Natural killer cell (primary cell): ENCODE data around the gene ASCC3. TPM values are rescaled to one million over a fixed set of nuclear protein-coding genes. Genes with fewer than 3 reads are reported as not detected.

ENCODE experiments used
- ATAC-seq, 3 donors: fragments of 150-1000 bp in 2 of 3; fragments of 200-7000 bp in 1 of 3; cut with Tn5 transposase; 1 replicate in 1 of 3; 2 replicates in 2 of 3; pipeline ENCODE4 v1.10.0; 2021; ENCODE audit warnings: mild to moderate bottlenecking in 2 of 3, moderate library complexity in 2 of 3
- DNase-seq, 2 donors: peaks; one replicate each; pipeline versions ENCODE4 v3.0.0 to v3.0.0-alpha.2; 2013 to 2021; ENCODE audit warnings: mixed read lengths in 1 of 2
- H3K27ac ChIP-seq: one replicate; pipeline ENCODE4 v1.5.1; 2013; ENCODE audit warnings: mild to moderate bottlenecking, low read length
- H3K27me3 ChIP-seq: one replicate; pipeline ENCODE4 v1.6.1; 2013; ENCODE audit warnings: low read length; ENCODE audit not compliant: control insufficient read depth, insufficient read depth
- H3K36me3 ChIP-seq: one replicate; pipeline ENCODE4 v1.6.1; 2013; ENCODE audit warnings: low read length; ENCODE audit not compliant: control insufficient read depth, insufficient read depth
- H3K4me1 ChIP-seq: one replicate; pipeline ENCODE4 v1.6.1; 2013; ENCODE audit warnings: low read length; ENCODE audit not compliant: control insufficient read depth, insufficient read depth
- H3K4me3 ChIP-seq: one replicate; pipeline ENCODE4 v1.5.1; 2013; ENCODE audit warnings: low read length
- H3K9me3 ChIP-seq: one replicate; pipeline ENCODE4 v1.6.1; 2013; ENCODE audit warnings: low read length; ENCODE audit not compliant: control insufficient read depth, insufficient read depth
- H3K27ac Mint-ChIP-seq, 2 donors: one replicate each; pipeline ENCODE4 v1.8.0; 2022; ENCODE audit warnings: mild to moderate bottlenecking in 2 of 2, mixed read lengths in 2 of 2, moderate library complexity in 1 of 2
- H3K27me3 Mint-ChIP-seq, 2 donors: one replicate each; pipeline ENCODE4 v1.8.0; 2022; ENCODE audit warnings: low read depth in 2 of 2, mixed read lengths in 2 of 2
- H3K36me3 Mint-ChIP-seq: one replicate; pipeline ENCODE4 v1.8.0; 2022; ENCODE audit warnings: mixed read lengths
- H3K4me1 Mint-ChIP-seq, 2 donors: one replicate each; pipeline ENCODE4 v1.8.0; 2022; ENCODE audit warnings: mixed read lengths in 2 of 2
- H3K4me3 Mint-ChIP-seq: one replicate; pipeline ENCODE4 v1.8.0; 2022; ENCODE audit warnings: mild to moderate bottlenecking, moderate library complexity, mixed read lengths
- H3K9me3 Mint-ChIP-seq, 2 donors: one replicate each; pipeline ENCODE4 v1.8.0; 2022; ENCODE audit warnings: mixed read lengths in 2 of 2
- CTCF ChIP-seq: fragments of 200-600 bp; IDR thresholded peaks from one replicate; pipeline ENCODE4 v1.8.0; 2022; ENCODE audit warnings: antibody characterized with exemption
- WGBS: methylation state at CpG from one replicate; pipeline ENCODE4 v1.1.7; 2013; ENCODE audit warnings: missing lambda C conversion rate; ENCODE audit not compliant: insufficient coverage; 5-methylcytosine and 5-hydroxymethylcytosine counted together
- intact Hi-C: fragments of 100-400 bp; cut with micrococcal nuclease; formaldehyde crosslinking; loops from one replicate; pipeline ENCODE4 v1.14.2; 2022
- total RNA-seq, 4 donors: library from RNA; stranded (reverse); fragments of 120-200 nt in 1 of 4; gene quantifications; one replicate each; pipeline versions ENCODE4 v1.2.3 to v1.2.4, GENCODE V29; 2013 to 2022

The ASCC3 gene
- total RNA-seq, 3 donors from 2014 or later (not counting 1 experiment from before 2014, with no cell fraction given), result 42.3 to 50.0 (median 44.1) TPM

GRCh38 chr6:100680163-100680562 is 201.0 kb downstream of the ASCC3 start:
- 100% methylated on average over 1 of the region's 1 CpG for WGBS
- Histone ChIP-seq H3K4me3 (no peak overlapping the region), H3K27ac (no peak overlapping the region), H3K27me3 (no peaks in the 10 kb centered on the region), H3K9me3 (no peaks in the 10 kb centered on the region), H3K4me1 (no peaks in the 10 kb centered on the region), H3K36me3 (peaks cover 3% of the 10 kb centered on the region)
- no peak for TF ChIP-seq CTCF
- no peak overlapping the region for H3K27ac Mint-ChIP-seq
- ATAC-seq, result no peak
- no peaks in the 10 kb centered on the region for H3K9me3 Mint-ChIP-seq
- H3K4me3 Mint-ChIP-seq, result no peak overlapping the region
- no peaks in the 10 kb centered on the region for H3K4me1 Mint-ChIP-seq
- intact Hi-C loops, result no loop called here
- H3K36me3 Mint-ChIP-seq, result no peaks in the 10 kb centered on the region
- no peaks in the 10 kb centered on the region for H3K27me3 Mint-ChIP-seq
- no peak for DNase-seq

- Mint-ChIP-seq H3K36me3 (no peaks in the 10 kb centered on the region), H3K9me3 (no peaks in the 10 kb centered on the region), H3K4me1 (no peaks in the 10 kb centered on the region), H3K27ac (no peak overlapping the region), H3K4me3 (no peak overlapping the region), H3K27me3 (no peaks in the 10 kb centered on the region)
- Histone ChIP-seq H3K27ac (no peak overlapping the region), H3K4me1 (no peaks in the 10 kb centered on the region), H3K9me3 (no peaks in the 10 kb centered on the region), H3K27me3 (no peaks in the 10 kb centered on the region), H3K4me3 (no peak overlapping the region), H3K36me3 (peaks cover 3% of the 10 kb centered on the region)
- ATAC-seq (no peak), DNase-seq (no peak)
- intact Hi-C loops, result no loop called here
- no peak for TF ChIP-seq CTCF
- no CpG with 5 or more reads among the region's 1 CpG for WGBS
Measured at GRCh38 chr6:100678027-100678426, 203.1 kb downstream of the ASCC3 start.

DNA sequence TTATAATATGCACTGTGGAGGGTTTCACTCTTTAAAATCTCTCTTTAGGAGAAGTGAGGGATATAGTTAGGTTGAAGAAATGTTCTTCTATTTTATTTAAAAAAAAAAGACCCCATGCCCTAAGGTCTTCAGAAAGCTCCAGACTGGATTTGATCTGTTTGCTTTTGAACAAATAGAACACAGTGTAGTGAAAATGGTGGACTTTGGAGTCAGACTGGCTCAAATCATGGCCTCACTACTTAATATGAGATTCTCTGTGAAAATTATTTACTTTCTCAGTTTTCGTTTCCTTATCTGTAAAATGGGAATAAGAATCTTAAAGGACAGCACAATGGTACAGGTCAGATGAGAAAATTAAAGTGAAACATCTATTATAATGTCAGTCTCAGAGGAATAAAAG is 203.9 kb downstream of the ASCC3 start:
- no peaks in the 10 kb centered on the region for H3K9me3 ChIP-seq
- peaks cover 3% of the 10 kb centered on the region for H3K36me3 ChIP-seq
- H3K27ac ChIP-seq, result no peak overlapping the region
- no peaks in the 10 kb centered on the region for H3K9me3 Mint-ChIP-seq
- H3K4me1 ChIP-seq, result no peaks in the 10 kb centered on the region
- no peak overlapping the region for H3K27ac Mint-ChIP-seq
- H3K27me3 ChIP-seq, result no peaks in the 10 kb centered on the region
- no peak overlapping the region for H3K4me3 Mint-ChIP-seq
- intact Hi-C loops, result no loop called here
- ATAC-seq (no peak), DNase-seq (no peak)
- H3K4me1 Mint-ChIP-seq, result no peaks in the 10 kb centered on the region
- H3K27me3 Mint-ChIP-seq, result no peaks in the 10 kb centered on the region
- no peak for TF ChIP-seq CTCF
- no peak overlapping the region for H3K4me3 ChIP-seq
- H3K36me3 Mint-ChIP-seq, result no peaks in the 10 kb centered on the region
- WGBS, result no CpG with 5 or more reads among the region's 1 CpG

- no peak overlapping the region for H3K4me3 Mint-ChIP-seq
- Histone ChIP-seq H3K9me3 (no peaks in the 10 kb centered on the region), H3K27me3 (no peaks in the 10 kb centered on the region), H3K36me3 (peaks cover under 1% of the 10 kb centered on the region), H3K27ac (no peak overlapping the region), H3K4me3 (no peak overlapping the region), H3K4me1 (no peaks in the 10 kb centered on the region)
- TF ChIP-seq CTCF, result no peak
- H3K27me3 Mint-ChIP-seq, result no peaks in the 10 kb centered on the region
- ATAC-seq (no peak), DNase-seq (no peak)
- no peak overlapping the region for H3K27ac Mint-ChIP-seq
- H3K36me3 Mint-ChIP-seq, result no peaks in the 10 kb centered on the region
- H3K4me1 Mint-ChIP-seq, result no peaks in the 10 kb centered on the region
- H3K9me3 Mint-ChIP-seq, result no peaks in the 10 kb centered on the region
- WGBS, result 100% methylated on average over 2 of the region's 2 CpGs
- intact Hi-C loops, result no loop called here
Measured at GRCh38 chr6:100673641-100674040, 207.5 kb downstream of the ASCC3 start.
